ENCODE measurements around the gene ZFP36L1.

DNA sequence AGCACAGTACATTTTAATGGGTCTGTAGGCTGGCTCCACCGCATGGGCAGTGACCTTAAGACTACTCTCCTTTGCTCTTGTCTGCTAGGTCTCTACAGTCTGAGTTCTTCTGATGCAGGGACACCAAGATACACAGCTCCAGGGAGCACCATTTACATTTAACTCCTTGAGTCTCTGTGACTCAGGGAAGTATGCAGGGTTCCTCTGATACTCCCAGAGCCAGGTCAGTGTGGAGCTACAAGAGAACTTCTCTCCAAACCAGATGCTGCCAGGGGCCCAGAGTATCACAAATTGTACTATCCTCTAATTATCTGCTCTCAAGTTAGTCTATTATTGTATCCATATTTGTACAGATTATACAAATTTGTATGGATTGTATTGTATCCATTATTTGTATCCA is 15.2 kb downstream of the ZFP36L1 start:
- TF ChIP-seq, protein P1, sequence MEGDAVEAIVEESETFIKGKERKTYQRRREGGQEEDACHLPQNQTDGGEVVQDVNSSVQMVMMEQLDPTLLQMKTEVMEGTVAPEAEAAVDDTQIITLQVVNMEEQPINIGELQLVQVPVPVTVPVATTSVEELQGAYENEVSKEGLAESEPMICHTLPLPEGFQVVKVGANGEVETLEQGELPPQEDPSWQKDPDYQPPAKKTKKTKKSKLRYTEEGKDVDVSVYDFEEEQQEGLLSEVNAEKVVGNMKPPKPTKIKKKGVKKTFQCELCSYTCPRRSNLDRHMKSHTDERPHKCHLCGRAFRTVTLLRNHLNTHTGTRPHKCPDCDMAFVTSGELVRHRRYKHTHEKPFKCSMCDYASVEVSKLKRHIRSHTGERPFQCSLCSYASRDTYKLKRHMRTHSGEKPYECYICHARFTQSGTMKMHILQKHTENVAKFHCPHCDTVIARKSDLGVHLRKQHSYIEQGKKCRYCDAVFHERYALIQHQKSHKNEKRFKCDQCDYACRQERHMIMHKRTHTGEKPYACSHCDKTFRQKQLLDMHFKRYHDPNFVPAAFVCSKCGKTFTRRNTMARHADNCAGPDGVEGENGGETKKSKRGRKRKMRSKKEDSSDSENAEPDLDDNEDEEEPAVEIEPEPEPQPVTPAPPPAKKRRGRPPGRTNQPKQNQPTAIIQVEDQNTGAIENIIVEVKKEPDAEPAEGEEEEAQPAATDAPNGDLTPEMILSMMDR (conservative IDR thresholded peaks at IDR 0.05; ENCODE audit: low read length): no peak
- TF ChIP-seq EZH2phosphoT487 (IDR thresholded peaks at IDR 0.05; ENCODE audit: borderline replicate concordance): no peak

All from Loucy (cell line).